Renal cortex interstitium (tissue), 11 donors: Measurements from ENCODE around the gene GLDN. TPM values are rescaled to one million over a fixed set of nuclear protein-coding genes. Genes with fewer than 3 reads are reported as not detected.

Experiments
- DNase-seq, 11 donors: peaks; one replicate each; pipeline ENCODE4 v3.0.0-alpha.2; 2013; ENCODE audit warnings: low read depth in 9 of 11, low spot score in 4 of 11; ENCODE audit errors: extremely low read depth in 1 of 11
- polyA plus RNA-seq, 3 donors: library from polyadenylated mRNA; unstranded; fragments of 120-200 nt; gene quantifications; one replicate each; pipeline ENCODE4 v1.2.1, GENCODE V29; 2013; ENCODE audit not compliant: insufficient read length in 3 of 3

Gene GLDN
- polyA plus RNA-seq, 3 donors, result 0.07 to 0.29 (median 0.25) TPM

DNA sequence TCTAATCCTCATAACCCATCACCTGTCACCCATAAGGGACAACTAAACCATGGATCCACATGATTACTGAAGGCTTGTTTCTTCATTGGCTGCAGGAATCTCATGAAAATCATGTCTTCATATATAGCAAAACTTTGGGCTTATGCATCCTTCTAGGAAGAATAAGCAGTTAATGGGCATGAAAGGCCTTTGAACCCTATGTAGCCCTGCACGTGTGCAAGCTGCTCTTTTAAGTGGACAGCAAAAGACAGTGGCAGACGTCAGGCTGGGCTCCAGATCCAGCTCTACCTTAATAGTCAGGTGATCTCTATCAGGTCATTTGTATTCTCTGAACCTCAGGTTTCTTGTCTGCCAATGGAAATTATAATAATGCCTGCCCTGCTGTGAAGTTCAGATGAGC is 21.9 kb upstream of the GLDN start:
- DNase-seq, result no peak

DNA sequence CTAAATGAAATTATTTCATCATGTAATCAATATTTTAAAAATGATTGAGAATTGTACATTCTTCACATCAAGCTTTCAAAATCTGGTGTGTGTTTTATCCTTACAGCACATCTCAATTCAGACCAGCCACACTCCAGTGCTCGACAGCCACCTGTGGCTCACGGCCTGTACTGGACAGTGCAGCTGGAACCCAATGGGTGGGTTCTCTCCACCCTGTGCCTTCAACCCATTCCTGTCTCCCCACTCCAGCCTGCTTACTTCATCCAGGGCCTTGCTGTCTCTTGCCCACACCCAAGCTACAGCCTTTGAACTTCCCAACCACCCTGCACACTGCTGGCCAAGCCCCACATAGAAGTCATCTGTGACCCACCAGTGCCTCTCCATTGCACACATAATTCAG is 20.6 kb upstream of the GLDN start:
- no peak for DNase-seq

DNA sequence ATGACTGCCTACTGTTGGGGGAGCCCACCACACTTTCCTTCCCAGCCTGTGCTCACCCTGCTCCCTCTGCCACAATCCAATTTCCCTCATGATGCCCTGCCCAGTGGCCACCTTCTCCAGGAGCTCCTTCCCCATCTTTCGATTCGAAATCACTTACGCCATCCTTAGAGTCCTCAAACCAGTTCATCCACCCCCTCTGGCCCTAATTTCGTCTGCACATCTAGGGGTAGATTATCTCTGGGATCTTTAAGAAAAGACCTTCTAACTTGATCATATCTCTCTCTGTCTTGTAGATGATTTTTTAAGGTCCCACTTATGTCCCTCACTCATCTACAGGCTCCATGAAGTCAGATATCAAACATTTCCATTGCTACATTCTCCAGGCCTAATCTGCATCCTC is 20.1 kb upstream of the GLDN start:
- no peak for DNase-seq

DNA sequence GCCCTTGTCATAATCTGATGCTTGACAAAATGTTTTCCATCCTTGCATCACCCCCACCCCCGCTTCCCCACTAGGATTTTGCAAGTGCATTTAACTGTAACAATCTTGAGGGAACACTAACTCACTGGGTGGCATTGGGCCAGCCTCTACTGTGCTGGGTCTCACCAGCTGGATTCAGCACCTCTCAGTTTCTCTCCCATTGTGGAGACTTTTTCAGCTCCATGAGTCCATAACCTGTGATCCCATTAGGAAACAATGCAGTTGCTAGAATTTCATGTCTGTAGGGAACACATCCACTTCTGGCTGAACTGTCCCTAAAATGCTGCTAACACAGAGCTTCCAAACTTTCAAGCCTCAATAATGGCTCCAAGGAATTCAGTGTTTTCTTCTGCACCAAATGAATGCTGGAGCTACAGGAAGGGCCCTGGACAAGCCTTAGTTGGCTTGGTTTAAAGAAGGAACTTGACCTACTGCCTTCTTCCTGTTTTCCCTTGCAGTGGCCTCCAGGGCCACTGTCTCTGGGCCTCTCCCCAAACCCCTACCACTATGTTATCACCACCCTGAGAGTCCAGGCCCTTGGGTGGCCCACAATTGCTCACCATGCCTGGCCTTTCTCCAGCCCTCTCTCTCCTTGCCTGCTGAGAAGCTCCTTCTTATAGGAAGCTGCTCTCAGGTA is 18.7 kb upstream of the GLDN start:
- DNase-seq, result no peak

DNA sequence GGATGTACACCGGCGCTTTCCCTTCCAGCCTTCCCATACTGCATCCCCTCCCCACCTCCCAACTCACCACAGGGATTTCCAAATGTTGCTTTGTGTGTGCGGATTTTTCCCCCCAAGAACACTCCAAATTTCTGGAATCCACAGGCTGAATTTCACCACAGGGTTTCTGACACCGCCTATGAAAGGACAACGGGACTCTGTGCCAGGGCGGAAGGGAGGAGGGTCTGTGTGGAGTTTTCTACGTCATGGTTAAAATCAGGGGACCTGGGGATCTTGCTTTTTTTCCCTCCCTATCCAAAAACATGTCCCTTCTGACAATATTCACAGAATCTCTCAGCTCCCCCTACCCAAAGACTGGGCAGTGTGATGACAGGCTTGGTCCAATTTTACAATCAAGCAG is 17.7 kb upstream of the GLDN start:
- no peak for DNase-seq

DNA sequence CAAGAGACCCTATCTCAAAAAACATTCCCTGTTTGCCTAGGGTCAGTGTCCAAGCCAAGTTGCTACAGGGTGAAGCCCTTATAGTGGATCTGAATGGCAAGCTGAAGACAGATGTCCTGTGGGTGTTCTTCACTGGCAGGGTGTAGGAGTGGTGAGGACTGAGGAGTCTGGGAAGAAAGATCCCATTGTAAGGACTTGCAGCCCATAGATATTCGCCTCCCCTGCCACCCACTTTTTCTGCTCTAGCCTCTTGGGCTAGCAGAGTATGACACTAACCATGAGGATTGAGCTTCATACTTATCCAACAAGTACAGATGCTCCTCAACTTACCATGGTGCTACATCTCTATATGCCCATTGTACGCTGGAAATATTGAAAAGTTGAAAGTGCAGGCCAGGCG is 16.3 kb upstream of the GLDN start:
- no peak for DNase-seq

DNA sequence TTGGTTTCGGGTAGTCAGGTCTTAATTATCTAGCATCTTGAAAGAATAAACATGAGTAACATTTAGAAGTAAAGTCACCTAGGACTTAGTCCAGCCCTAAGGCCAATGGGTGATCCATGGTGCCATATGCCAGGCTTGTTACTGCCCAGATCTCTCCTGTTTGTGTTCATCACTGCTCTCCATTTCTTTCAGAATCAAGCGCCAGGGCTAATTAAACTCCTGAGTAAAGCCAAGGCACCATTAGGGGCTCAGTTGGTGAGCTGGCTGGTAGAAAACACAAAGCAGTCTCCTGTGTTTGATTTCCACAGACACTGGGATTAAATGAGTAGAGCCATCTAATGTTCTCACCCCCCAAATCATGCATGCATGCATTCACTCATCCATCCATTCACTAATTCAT is 14.4 kb upstream of the GLDN start:
- DNase-seq, result no peak

DNA sequence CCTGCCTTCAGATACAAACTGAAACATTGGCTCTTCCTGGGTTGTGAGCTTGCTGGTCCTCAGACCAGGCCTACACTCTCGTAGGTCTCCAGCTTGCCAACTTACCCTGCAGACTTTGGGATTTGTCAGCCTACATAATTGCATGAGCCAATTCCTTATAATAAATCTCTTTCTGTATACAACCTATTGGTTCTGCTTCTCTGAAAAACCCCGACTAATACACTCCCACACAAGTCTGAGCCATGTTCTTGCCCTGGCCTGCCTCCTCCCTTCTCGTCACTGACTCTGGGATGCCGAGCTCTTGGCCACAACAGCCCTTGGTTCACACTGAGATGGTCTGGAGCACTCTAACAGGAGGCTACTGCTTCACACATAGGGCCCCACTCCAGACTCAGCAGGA is 12.5 kb upstream of the GLDN start:
- DNase-seq, result no peak

DNA sequence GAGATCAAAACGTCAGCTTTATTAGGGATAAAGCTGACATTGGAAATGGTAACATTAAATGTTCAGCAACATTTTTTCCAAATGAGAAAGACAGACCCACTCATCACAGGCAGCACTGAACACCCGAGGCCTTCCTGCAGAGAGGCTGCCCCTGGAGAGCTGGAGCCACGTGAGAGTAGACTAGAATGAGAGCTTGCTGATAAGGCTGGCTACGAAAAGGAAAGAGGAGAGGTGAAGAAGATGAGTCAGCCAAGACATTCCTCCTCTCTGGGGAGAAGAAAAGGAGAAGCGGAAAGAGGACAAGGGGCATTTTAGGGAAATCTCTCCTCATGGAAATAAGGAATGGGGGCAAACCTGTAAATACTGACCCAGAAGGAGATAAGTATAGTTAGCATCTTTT is 10.3 kb upstream of the GLDN start:
- DNase-seq, result no peak

DNA sequence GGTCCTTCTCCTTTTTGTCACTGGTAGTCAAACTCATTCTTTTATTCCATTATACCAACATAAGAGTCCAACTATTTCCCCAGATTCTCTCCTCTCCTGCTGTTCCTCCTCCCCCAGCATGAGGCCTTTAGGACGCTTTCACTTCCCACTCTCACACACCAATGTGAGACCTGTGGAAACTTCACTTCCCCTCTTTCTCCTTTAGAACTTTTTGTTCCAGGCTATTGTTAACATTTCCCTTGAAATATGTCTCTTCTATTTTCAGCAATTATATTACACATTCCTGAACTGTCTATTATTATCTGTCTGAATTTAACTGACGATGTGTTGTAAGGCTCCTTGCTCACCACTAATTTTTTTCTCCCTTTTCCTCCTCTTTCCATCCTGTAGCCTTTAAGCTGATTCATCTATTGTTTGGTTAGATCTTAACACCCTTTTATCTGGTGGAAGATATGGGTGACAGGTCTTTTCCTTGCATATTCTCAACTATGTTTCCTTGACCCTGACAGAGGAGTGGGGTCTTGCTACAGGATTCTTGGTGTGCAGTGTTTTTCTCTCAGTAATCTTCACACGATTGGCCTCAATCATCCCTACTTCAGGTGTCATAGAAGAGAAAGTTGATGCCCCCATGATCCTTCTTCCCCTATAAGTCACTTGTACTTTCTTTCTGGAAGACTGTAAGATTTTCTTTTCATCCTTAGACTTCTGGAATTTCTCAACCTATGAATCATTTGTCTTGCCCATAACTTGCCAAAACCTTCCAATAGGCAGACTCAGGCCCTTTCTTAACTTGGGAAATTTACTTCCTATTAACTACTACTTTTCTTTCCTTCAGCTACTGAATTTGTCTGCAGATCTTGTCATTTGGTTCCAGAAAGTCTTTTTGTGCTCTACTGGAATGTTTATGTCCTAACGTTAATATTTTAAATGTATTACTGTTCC is 9.0 kb upstream of the GLDN start:
- no peak for DNase-seq

DNA sequence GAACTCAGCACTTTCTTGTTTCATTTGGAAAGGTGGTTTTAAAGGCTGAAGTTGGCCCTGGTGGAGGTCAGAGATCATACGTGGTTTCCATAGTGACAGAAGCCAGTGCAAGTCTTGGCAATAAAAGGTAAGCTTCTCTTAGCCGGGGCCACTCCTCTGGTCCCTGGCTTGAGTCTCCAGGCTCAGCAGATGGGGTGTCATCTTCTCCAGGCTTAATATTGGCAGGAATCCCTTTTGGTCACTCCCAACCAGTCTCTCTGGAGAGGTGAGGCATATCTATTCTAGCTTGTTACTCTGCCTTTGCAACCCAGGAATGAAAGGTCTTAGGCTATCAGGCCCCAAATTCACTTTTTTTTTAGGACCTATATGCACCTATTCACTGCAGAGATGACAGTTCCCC is 7.9 kb upstream of the GLDN start:
- no peak for DNase-seq

DNA sequence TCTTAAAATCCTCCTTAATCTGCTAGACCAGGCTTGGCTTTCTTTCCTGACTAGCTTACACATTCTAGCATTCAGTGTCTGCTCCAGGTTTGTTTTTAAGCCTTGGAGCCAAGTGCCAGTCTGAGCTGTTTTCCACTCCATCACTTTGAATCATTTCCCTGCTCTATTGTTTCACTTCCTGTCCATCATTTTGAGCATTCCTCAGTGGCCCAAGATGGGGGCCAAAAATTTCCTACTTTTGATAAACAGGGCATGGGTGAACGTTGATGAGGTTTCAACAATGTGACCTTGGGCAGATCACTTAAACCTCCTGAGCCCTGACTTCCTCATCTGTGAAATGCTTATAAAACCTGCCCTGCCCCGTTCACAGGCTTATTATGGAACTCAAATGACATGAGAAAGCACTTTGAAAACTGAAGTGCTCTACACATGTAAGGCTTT is 7.4 kb upstream of the GLDN start:
- no peak for DNase-seq

DNA sequence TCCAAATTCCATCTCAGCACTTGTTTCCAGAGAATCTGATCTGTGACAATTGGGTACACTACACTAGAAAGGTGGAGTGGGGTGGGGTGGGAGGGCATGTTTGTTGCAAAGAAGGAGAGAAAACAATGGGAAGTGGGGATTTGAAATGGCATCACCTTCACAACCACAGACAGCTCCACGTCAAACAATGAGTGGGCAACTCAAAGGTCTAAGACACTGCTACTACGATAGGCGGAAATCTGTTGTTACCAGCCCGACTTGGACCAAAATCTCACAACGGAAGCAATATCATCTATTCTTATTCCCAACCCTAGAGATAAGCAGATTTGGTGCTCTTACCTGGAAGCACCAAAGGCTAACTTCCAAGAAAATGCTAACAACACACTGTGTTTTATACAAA is 6.4 kb upstream of the GLDN start:
- DNase-seq, result no peak

DNA sequence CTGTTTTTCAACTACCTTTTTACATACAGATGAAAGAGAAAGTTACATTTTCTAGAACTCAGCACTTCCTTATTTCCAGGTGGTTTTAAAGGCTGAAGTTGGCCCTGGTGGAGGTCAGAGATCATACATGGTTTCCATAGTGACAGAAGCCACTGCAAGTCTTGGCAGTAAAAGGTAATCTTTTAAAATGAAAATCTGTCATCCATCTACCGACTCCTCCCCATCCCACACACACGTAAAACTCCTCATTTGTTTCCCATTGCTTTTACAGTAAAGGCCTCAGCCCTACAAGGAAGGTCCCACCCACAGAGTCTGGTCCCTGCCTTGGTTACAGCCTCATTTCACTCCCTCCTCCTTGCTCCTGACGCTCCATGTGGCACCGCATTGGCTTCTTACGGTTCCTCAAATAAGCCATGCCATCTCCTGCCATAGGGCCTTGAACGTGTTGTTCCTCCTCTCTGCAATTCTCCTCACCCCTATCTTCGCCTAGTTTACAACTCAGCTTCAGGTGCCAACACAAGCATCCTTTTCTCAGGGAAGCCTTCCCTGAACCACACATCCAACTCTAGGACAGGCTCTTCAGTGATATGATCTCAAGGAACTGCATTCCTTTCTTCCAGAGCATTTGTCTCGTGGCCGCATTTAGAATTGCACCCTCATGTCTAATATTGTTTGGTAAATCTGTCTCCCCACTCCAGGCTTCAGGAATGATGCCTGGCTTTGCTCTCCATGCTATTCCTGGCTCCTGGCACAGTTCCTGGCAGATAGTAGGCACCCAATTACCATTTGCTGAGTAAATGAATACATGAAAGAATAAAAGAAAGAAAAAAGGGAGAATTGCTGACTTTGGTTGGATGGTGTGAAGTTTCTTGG is 5.7 kb upstream of the GLDN start:
- DNase-seq, result no peak

DNA sequence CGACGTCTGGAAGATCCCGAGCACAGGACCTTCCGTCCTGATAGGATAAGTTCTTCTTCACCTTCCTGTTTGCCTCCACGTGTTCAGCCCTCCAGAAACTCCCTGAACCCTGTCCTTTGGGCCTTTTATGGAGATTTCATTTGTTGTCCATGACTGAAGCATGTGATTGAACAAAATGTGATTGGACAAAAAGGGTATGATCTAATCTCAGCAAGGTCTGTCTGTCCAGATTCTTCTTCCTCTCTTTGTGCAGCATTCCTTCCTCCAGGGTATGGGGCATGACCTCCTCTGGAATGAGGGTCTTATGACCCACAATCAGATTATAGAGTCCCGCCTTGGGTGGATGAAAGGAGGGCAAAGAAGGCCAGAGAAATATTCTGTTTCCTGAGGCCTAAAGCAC is 3.0 kb upstream of the GLDN start, which contains the start of gene CYP19A1:
TSS of gene CYP19A1 (minus strand) at position 101 of the 400 bp plus-strand sequence. CDS start 95,684 bp downstream, outside the sequence.
- no peak for DNase-seq

DNA sequence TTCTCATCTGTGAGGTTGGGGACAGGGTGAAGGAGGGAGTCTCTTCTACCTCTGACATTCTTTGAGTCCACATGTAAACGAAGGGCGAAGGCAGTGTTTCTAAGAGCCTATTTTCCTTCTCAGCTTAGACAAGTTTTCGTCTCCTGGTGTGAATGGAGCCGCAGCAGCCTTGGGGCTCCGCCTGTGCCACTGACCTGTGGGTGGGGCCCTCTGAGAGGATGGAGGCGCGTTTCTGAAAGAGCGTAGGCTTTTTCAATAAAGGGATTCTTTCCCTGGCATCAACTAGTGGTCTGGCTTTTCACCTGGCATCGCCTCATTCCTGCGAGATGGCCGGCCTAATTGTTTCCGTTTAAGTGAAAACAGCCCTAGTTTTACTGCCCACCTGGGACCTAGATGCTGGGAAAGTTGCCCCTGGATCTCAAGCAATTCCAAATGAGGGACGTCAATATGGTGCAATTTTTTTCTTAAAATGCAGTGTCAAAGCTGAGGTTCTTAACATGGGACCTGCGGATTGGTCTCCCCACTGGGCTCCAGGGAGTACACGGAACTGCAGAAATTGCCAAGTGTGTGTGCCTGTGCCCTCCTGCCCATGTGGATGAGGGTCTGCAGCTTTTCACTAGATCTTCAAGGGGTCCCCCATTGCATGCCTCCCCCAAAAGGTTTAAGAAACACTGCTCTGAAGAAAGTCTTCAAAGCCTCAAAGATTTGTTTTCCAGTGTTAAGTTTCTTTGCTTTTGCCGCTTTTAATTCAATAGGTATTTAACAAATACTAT is 958 bp downstream of the GLDN start:
- DNase-seq, result no peak

DNA sequence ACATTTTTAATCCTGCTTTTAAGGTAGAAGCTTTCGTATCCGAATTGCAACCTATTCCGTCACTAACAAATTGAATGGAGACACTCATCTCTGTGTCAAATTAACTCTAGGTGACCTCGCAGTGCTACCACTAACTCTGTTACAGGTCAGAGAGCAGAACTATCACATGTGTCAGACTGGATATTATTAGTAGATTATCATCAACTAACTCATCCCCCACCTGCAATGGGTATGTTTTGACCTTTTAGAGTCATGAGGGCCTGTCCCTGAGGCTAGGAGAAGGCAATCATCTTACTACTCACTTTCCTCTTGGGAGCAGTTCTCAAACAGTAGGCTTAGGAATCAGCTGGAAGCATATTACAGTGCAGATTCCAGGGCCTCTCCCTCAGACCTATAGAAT is 2.0 kb downstream of the GLDN start:
- DNase-seq, result no peak

DNA sequence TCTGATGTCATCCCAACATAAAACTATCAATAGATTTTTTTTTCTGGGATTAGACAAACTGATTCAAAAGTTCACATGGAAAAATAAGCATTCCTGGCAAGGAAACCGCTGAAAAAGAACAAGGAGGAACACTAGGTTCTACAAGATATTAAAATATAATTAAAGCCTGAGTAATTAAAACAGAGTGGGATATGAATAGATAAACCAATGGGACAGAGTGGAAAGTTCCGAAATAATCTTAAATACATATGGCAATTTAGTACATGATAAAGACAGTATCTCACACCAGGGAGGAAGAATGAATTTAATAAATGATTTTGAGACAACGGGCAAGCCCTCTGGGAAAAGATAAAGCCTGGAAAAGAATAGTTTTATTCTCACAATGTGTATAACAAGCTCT is 4.7 kb downstream of the GLDN start:
- DNase-seq, result no peak

DNA sequence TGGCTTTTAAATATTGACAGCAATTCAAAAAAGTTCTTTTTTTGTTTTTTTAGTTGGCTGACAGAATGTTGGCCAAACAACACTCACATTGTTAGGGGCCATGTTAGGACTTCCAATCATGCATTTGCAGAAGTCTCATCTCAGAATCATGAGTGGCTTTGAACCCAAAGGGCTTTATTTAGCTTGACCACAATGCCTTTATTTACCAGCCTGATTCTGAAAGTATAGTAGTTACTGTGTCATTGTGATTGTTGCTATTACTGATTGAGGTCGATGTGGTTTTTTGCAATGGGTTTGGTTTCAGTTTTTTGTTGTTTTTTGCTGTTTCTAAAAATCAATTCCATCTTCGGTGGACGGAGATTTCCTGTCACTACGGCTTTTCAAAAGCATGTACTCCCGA is 7.2 kb downstream of the GLDN start:
- DNase-seq, result no peak
